UCSD-AML1 (cell line): ENCODE results near the gene FUOM.

Experiments used
- DNase-seq: peaks from one replicate; lab custom pipeline; 2025; ENCODE audit not compliant: unreplicated experiment; lab: John Stamatoyannopoulos, UW

FUOM gene

GRCh38 chr10:133357285-133358161 is at the start of gene FUOM:
Gene FUOM, minus strand, starts transcription at chr10:133358019. Its CDS starts 12 bp downstream, at chr10:133358007.
- DNase-seq: peak; percentile 87

- DNase-seq: no peak
Measured at GRCh38 chr10:133405844-133406527, 48.2 kb upstream of the FUOM start.

GRCh38 chr10:133405272-133405671 is 47.5 kb upstream of the FUOM start:
- no peak for DNase-seq

GRCh38 chr10:133403784-133404183 is 46.0 kb upstream of the FUOM start:
- DNase-seq: no peak

- DNase-seq: no peak
Measured at GRCh38 chr10:133403359-133403758, 45.5 kb upstream of the FUOM start.

- no peak for DNase-seq
Measured at GRCh38 chr10:133401981-133402725, 44.3 kb upstream of the FUOM start.

GRCh38 chr10:133401500-133401899 is 43.7 kb upstream of the FUOM start:
- DNase-seq: no peak

GRCh38 chr10:133400624-133401424 is 43.0 kb upstream of the FUOM start:
- DNase-seq: no peak

GRCh38 chr10:133399123-133399601 is 41.3 kb upstream of the FUOM start:
- DNase-seq: no peak

GRCh38 chr10:133397938-133398337 is 40.1 kb upstream of the FUOM start:
- no peak for DNase-seq

GRCh38 chr10:133396035-133396624 is 38.3 kb upstream of the FUOM start:
- no peak for DNase-seq

- DNase-seq: no peak
Measured at GRCh38 chr10:133394801-133395221, 37.0 kb upstream of the FUOM start.

GRCh38 chr10:133394064-133394663 is 36.3 kb upstream of the FUOM start, which contains the start of gene MTG1:
Gene MTG1, plus strand, starts transcription at chr10:133394157. Its CDS starts 64 bp downstream, at chr10:133394221.
- DNase-seq: peak; percentile 98

GRCh38 chr10:133393401-133394063 is 35.7 kb upstream of the FUOM start:
- no peak for DNase-seq

GRCh38 chr10:133391761-133392518 is 34.1 kb upstream of the FUOM start:
- DNase-seq: no peak

GRCh38 chr10:133391249-133391635 is 33.4 kb upstream of the FUOM start:
- no peak for DNase-seq

- no peak for DNase-seq
Measured at GRCh38 chr10:133390597-133391248, 32.9 kb upstream of the FUOM start.
